Large intestine (tissue), 3 donors: Measurements from ENCODE around the gene CST6. TPM values are rescaled to one million over a fixed set of nuclear protein-coding genes. Genes with fewer than 3 reads are reported as not detected.

Experiments
- DNase-seq, 2 donors: peaks; one replicate each; pipeline versions ENCODE4 v3.0.0 to v3.0.0-alpha.2; 2013
- H3K27ac ChIP-seq: one replicate; pipeline ENCODE4 v1.5.1; 2013; ENCODE audit warnings: low read length
- H3K27me3 ChIP-seq: 2 replicates; pipeline ENCODE4 v1.6.1; 2013; ENCODE audit warnings: low read length; ENCODE audit not compliant: control insufficient read depth, insufficient read depth
- H3K36me3 ChIP-seq: 2 replicates; pipeline ENCODE4 v1.6.1; 2013; ENCODE audit warnings: low read length; ENCODE audit not compliant: control insufficient read depth, insufficient read depth
- H3K4me1 ChIP-seq: one replicate; pipeline ENCODE4 v1.6.1; 2013; ENCODE audit warnings: low read length; ENCODE audit not compliant: control insufficient read depth, insufficient read depth
- H3K4me3 ChIP-seq: one replicate; pipeline ENCODE4 v1.5.1; 2013; ENCODE audit warnings: low read length
- H3K9me3 ChIP-seq: one replicate; pipeline ENCODE4 v1.6.1; 2013; ENCODE audit warnings: mild to moderate bottlenecking, low read depth, low read length, moderate library complexity; ENCODE audit not compliant: control insufficient read depth
- WGBS: methylation state at CpG from one replicate; pipeline ENCODE4 v1.1.5; 2013; ENCODE audit warnings: low lambda C conversion rate; ENCODE audit not compliant: insufficient coverage; 5-methylcytosine and 5-hydroxymethylcytosine counted together
- polyA plus RNA-seq: library from polyadenylated mRNA; unstranded; fragments of 120-200 nt; gene quantifications from one replicate; pipeline ENCODE4 v1.2.1, GENCODE V29; 2013

CST6 gene
- polyA plus RNA-seq, 1 donor: 1.7 TPM

DNA sequence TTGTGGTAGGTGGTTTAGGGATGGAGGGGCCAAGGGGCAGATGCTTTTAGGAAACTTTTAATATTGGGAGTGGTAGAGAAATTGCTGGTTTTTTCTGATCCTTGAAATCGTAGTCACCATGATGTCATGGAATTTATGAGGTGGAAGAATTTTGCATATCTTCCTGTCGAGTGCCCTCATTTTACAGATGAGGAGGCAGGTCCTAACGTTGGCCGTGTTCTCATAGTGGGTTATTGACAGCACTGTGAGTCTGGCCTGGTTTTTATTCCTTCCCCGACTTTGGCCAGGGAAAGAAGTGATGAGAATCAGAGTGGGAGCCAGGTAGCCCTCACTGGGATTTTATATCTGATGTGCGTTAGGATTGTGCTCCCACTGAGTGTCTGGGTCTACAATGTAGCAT is 49.5 kb downstream of the CST6 start:
- Histone ChIP-seq H3K4me1 (no peaks in the 10 kb centered on the region), H3K27me3 (no peaks in the 10 kb centered on the region), H3K36me3 (peaks cover 87% of the 10 kb centered on the region), H3K27ac (no peak overlapping the region), H3K9me3 (no peaks in the 10 kb centered on the region), H3K4me3 (no peak overlapping the region)
- no peak for DNase-seq
- no CpG with 5 or more reads among the region's 6 CpGs for WGBS

GRCh38 chr11:66062408-66062807 is 50.6 kb downstream of the CST6 start:
- Histone ChIP-seq H3K36me3 (peaks cover 87% of the 10 kb centered on the region), H3K27me3 (no peaks in the 10 kb centered on the region), H3K4me3 (no peak overlapping the region), H3K27ac (no peak overlapping the region), H3K9me3 (no peaks in the 10 kb centered on the region), H3K4me1 (no peaks in the 10 kb centered on the region)
- no peak for DNase-seq
- WGBS: 100% methylated on average over 2 of the region's 2 CpGs

Other genes with a start within 250 kb of the CST6 start
- gene AP5B1, start 231.0 kb upstream of the CST6 start, polyA plus RNA-seq: 15.2 TPM
- 32.6 TPM for gene OVOL1, start 224.9 kb upstream of the CST6 start, polyA plus RNA-seq
- gene SNX32, start 178.0 kb upstream of the CST6 start, polyA plus RNA-seq: 6.3 TPM
- 933 TPM for gene CFL1, start 153.8 kb upstream of the CST6 start, polyA plus RNA-seq
- 62.1 TPM for gene MUS81, start 151.6 kb upstream of the CST6 start, polyA plus RNA-seq
- 37.7 TPM for gene EFEMP2, start 139.2 kb upstream of the CST6 start, polyA plus RNA-seq
- gene CTSW, start 132.2 kb upstream of the CST6 start, polyA plus RNA-seq: 2.4 TPM
- 59.9 TPM for gene FIBP, start 123.5 kb upstream of the CST6 start, polyA plus RNA-seq
- 10.9 TPM for gene CCDC85B, start 121.3 kb upstream of the CST6 start, polyA plus RNA-seq
- gene FOSL1, start 111.6 kb upstream of the CST6 start, polyA plus RNA-seq: 0.15 TPM
- gene C11orf68, start 92.9 kb upstream of the CST6 start, polyA plus RNA-seq: 30.3 TPM
- gene DRAP1, start 92.6 kb upstream of the CST6 start, polyA plus RNA-seq: 71.0 TPM
- gene TSGA10IP, start 66.5 kb upstream of the CST6 start, polyA plus RNA-seq: not detected
- gene SART1, start 50.3 kb upstream of the CST6 start, polyA plus RNA-seq: 38.1 TPM
- gene EIF1AD, start 9.9 kb upstream of the CST6 start, polyA plus RNA-seq: 33.5 TPM
- 120 TPM for gene BANF1, start 9.5 kb upstream of the CST6 start, polyA plus RNA-seq
- gene CATSPER1, start 14.5 kb downstream of the CST6 start, polyA plus RNA-seq: not detected
- gene GAL3ST3, start 37.2 kb downstream of the CST6 start, polyA plus RNA-seq: 0.39 TPM
- 146 TPM for gene SF3B2, start 40.4 kb downstream of the CST6 start, polyA plus RNA-seq
- 30.3 TPM for gene PACS1, start 58.3 kb downstream of the CST6 start, polyA plus RNA-seq
- 18.2 TPM for gene KLC2, start 245.7 kb downstream of the CST6 start, polyA plus RNA-seq